ENCODE measurements around the gene SCN2A.

The SCN2A gene

GRCh38 chr2:165369131-165369897 lies 130.1 kb downstream of the SCN2A start:
- no peak overlapping the region for H3K9ac ChIP-seq (ENCODE audit: low read length)
- no peak overlapping the region for H3K4me3 ChIP-seq (ENCODE audit: insufficient read depth, low read length, poor library complexity, severe bottlenecking)
- no peak overlapping the region for H3K4me2 ChIP-seq (ENCODE audit: low read depth, low read length, poor library complexity, severe bottlenecking)
- H3K27me3 ChIP-seq (ENCODE audit: low read length), result no peaks in the 10 kb centered on the region
- no peak overlapping the region for H2AFZ ChIP-seq (ENCODE audit: low read depth, low read length, severe bottlenecking)
- H3K9me3 ChIP-seq (ENCODE audit: insufficient read depth, low read length), result no peaks in the 10 kb centered on the region
- H3K27ac ChIP-seq (ENCODE audit: low read depth, low read length), result no peak overlapping the region
- H4K20me1 ChIP-seq (ENCODE audit: low read depth, low read length), result no peaks in the 10 kb centered on the region
- no peaks in the 10 kb centered on the region for H3K9me2 ChIP-seq (replicated peaks; ENCODE audit: insufficient read depth, low read length)
- no peaks in the 10 kb centered on the region for H3K36me3 ChIP-seq (ENCODE audit: low read length)
- no peak for TF ChIP-seq CTCF (IDR thresholded peaks at IDR 0.05; ENCODE audit: insufficient read depth, low read length, poor library complexity, severe bottlenecking)
- no peak for TF ChIP-seq EZH2phosphoT487 (conservative IDR thresholded peaks at IDR 0.05; ENCODE audit: low read length)
- no peaks in the 10 kb centered on the region for H3K79me2 ChIP-seq (ENCODE audit: insufficient read depth, low read length)
- H3F3A ChIP-seq (ENCODE audit: insufficient read depth), result no peaks in the 10 kb centered on the region

- H3K27me3 ChIP-seq (ENCODE audit: low read length), result no peaks in the 10 kb centered on the region
- no peaks in the 10 kb centered on the region for H3K79me2 ChIP-seq (ENCODE audit: insufficient read depth, low read length)
- no peaks in the 10 kb centered on the region for H3K9me3 ChIP-seq (ENCODE audit: insufficient read depth, low read length)
These were observed 130.7 kb downstream of the SCN2A start for GRCh38 chr2:165369898-165370296.

GRCh38 chr2:165371356-165371755 lies 132.1 kb downstream of the SCN2A start:
- H3K9ac ChIP-seq (ENCODE audit: low read length), result no peak overlapping the region
- no peaks in the 10 kb centered on the region for H3K79me2 ChIP-seq (ENCODE audit: insufficient read depth, low read length)
- H3K36me3 ChIP-seq (ENCODE audit: low read length), result no peaks in the 10 kb centered on the region
- no peak for TF ChIP-seq CTCF (IDR thresholded peaks at IDR 0.05; ENCODE audit: insufficient read depth, low read length, poor library complexity, severe bottlenecking)
- no peaks in the 10 kb centered on the region for H3K27me3 ChIP-seq (ENCODE audit: low read length)
- H3K4me2 ChIP-seq (ENCODE audit: low read depth, low read length, poor library complexity, severe bottlenecking), result no peak overlapping the region
- H3K4me3 ChIP-seq (ENCODE audit: insufficient read depth, low read length, poor library complexity, severe bottlenecking), result no peak overlapping the region
- H4K20me1 ChIP-seq (ENCODE audit: low read depth, low read length), result no peaks in the 10 kb centered on the region
- no peak overlapping the region for H3K27ac ChIP-seq (ENCODE audit: low read depth, low read length)
- H3F3A ChIP-seq (ENCODE audit: insufficient read depth), result no peaks in the 10 kb centered on the region
- H3K9me2 ChIP-seq (replicated peaks; ENCODE audit: insufficient read depth, low read length), result no peaks in the 10 kb centered on the region
- H2AFZ ChIP-seq (ENCODE audit: low read depth, low read length, severe bottlenecking), result no peak overlapping the region
- H3K9me3 ChIP-seq (ENCODE audit: insufficient read depth, low read length), result no peaks in the 10 kb centered on the region

More at GRCh38 chr2:165369898-165370296, 130.7 kb downstream of the SCN2A start:
- TF ChIP-seq EZH2phosphoT487 (conservative IDR thresholded peaks at IDR 0.05; ENCODE audit: low read length), result no peak
- no peak for TF ChIP-seq CTCF (IDR thresholded peaks at IDR 0.05; ENCODE audit: insufficient read depth, low read length, poor library complexity, severe bottlenecking)
- Histone ChIP-seq H3K27ac (ENCODE audit: low read depth, low read length) (no peak overlapping the region), H3K4me3 (ENCODE audit: insufficient read depth, low read length, poor library complexity, severe bottlenecking) (no peak overlapping the region), H3K9me2 (replicated peaks; ENCODE audit: insufficient read depth, low read length) (no peaks in the 10 kb centered on the region), H3F3A (ENCODE audit: insufficient read depth) (no peaks in the 10 kb centered on the region), H3K4me2 (ENCODE audit: low read depth, low read length, poor library complexity, severe bottlenecking) (no peak overlapping the region), H3K36me3 (ENCODE audit: low read length) (no peaks in the 10 kb centered on the region), H3K9ac (ENCODE audit: low read length) (no peak overlapping the region), H2AFZ (ENCODE audit: low read depth, low read length, severe bottlenecking) (no peak overlapping the region), H4K20me1 (ENCODE audit: low read depth, low read length) (no peaks in the 10 kb centered on the region)

Data from SU-DHL-6 (cell line).